H9 (cell line): ENCODE results near the gene RBM33. TPM values are rescaled to one million over a fixed set of nuclear protein-coding genes. Genes with fewer than 3 reads are reported as not detected.

Experiments
- DNase-seq: peaks from one replicate; pipeline ENCODE4 v3.0.0-alpha.2; 2017
- H2AFZ ChIP-seq: one replicate; pipeline ENCODE4 v1.6.1; 2013; ENCODE audit warnings: mild to moderate bottlenecking, low read length, control low read depth, moderate library complexity
- H2AK5ac ChIP-seq: 2 replicates; pipeline ENCODE4 v1.6.1; 2013; ENCODE audit warnings: low read length, control low read depth, mixed read lengths; ENCODE audit not compliant: insufficient read length
- H2BK120ac ChIP-seq: one replicate; pipeline ENCODE4 v1.6.1; 2013; ENCODE audit warnings: low read depth, mild to moderate bottlenecking, low read length, control low read depth, inconsistent platforms; ENCODE audit not compliant: poor library complexity, severe bottlenecking
- H2BK12ac ChIP-seq: 2 replicates; pipeline ENCODE4 v1.6.1; 2013; ENCODE audit warnings: low read length, control low read depth, mixed read lengths, low read depth; ENCODE audit not compliant: insufficient read length
- H2BK15ac ChIP-seq: 2 replicates; pipeline ENCODE4 v1.6.1; 2013; ENCODE audit warnings: low read depth, low read length, control low read depth
- H2BK20ac ChIP-seq: one replicate; pipeline ENCODE4 v1.6.1; 2013; ENCODE audit warnings: low read depth, mild to moderate bottlenecking, low read length, control low read depth, inconsistent platforms; ENCODE audit not compliant: poor library complexity, severe bottlenecking
- H2BK5ac ChIP-seq: 2 replicates; pipeline ENCODE4 v1.6.1; 2013; ENCODE audit warnings: low read length, control low read depth, mixed read lengths; ENCODE audit not compliant: insufficient read length
- H3K14ac ChIP-seq: 2 replicates; pipeline ENCODE4 v1.6.1; 2013; ENCODE audit warnings: low read length, control low read depth; ENCODE audit not compliant: insufficient read depth
- H3K18ac ChIP-seq: 2 replicates; pipeline ENCODE4 v1.6.1; 2013; ENCODE audit warnings: low read depth, mild to moderate bottlenecking, mixed read lengths, low read length, control low read depth; ENCODE audit not compliant: insufficient read length
- H3K23ac ChIP-seq: 2 replicates; pipeline ENCODE4 v1.6.1; 2013; ENCODE audit warnings: low read length, control low read depth, mixed read lengths, low read depth; ENCODE audit not compliant: insufficient read length
- H3K23me2 ChIP-seq: 2 replicates; pipeline ENCODE4 v1.6.1; 2013; ENCODE audit warnings: low read depth, mild to moderate bottlenecking, mixed read lengths, low read length, control low read depth; ENCODE audit not compliant: insufficient read length, poor library complexity, severe bottlenecking
- H3K27ac ChIP-seq: 2 replicates; pipeline ENCODE4 v1.5.1; 2013; ENCODE audit warnings: low read length, control low read depth, mixed read lengths, low read depth; ENCODE audit not compliant: insufficient read length
- H3K27me3 ChIP-seq: 2 replicates; pipeline ENCODE4 v1.6.1; 2013; ENCODE audit warnings: low read length, control low read depth, inconsistent platforms; ENCODE audit not compliant: insufficient read depth
- H3K4ac ChIP-seq: 2 replicates; pipeline ENCODE4 v1.6.1; 2013; ENCODE audit warnings: low read depth, mild to moderate bottlenecking, control low read depth, inconsistent platforms, low read length, moderate library complexity
- H3K4me1 ChIP-seq: 2 replicates; pipeline ENCODE4 v1.6.1; 2013; ENCODE audit warnings: low read length, control low read depth, inconsistent platforms; ENCODE audit not compliant: insufficient read depth
- H3K4me2 ChIP-seq: 2 replicates; pipeline ENCODE4 v1.6.1; 2013; ENCODE audit warnings: low read length, control low read depth, mixed read lengths; ENCODE audit not compliant: insufficient read length, insufficient read depth
- H3K56ac ChIP-seq: 2 replicates; pipeline ENCODE4 v1.6.1; 2013; ENCODE audit warnings: low read depth, mild to moderate bottlenecking, mixed read lengths, low read length, control low read depth; ENCODE audit not compliant: insufficient read length
- H3K79me1 ChIP-seq: 2 replicates; pipeline ENCODE4 v1.6.1; 2013; ENCODE audit warnings: low read depth, mild to moderate bottlenecking, moderate library complexity, low read length, control low read depth, inconsistent platforms; ENCODE audit not compliant: insufficient read depth, poor library complexity, severe bottlenecking
- H3K79me2 ChIP-seq: 2 replicates; pipeline ENCODE4 v1.6.1; 2013; ENCODE audit warnings: low read length, control low read depth, inconsistent platforms; ENCODE audit not compliant: insufficient read depth
- H3K9ac ChIP-seq: 2 replicates; pipeline ENCODE4 v1.6.1; 2013; ENCODE audit warnings: low read length, control low read depth, mixed read lengths; ENCODE audit not compliant: insufficient read length; ENCODE audit errors: extremely low read depth
- H3K9me3 ChIP-seq: one replicate; pipeline ENCODE4 v1.6.1; 2013; ENCODE audit warnings: low read depth, low read length, inconsistent platforms; ENCODE audit not compliant: control insufficient read depth
- H3T11ph ChIP-seq: one replicate; pipeline ENCODE4 v1.6.1; 2013; ENCODE audit warnings: mild to moderate bottlenecking, low read length, control low read depth, inconsistent platforms
- H4K20me1 ChIP-seq: one replicate; pipeline ENCODE4 v1.6.1; 2013; ENCODE audit not compliant: control insufficient read depth, insufficient read length, insufficient read depth
- H4K5ac ChIP-seq: 2 replicates; pipeline ENCODE4 v1.6.1; 2013; ENCODE audit warnings: low read depth, mild to moderate bottlenecking, mixed read lengths, low read length, control low read depth; ENCODE audit not compliant: insufficient read length
- H4K8ac ChIP-seq: replicated peaks from 2 replicates; pipeline ENCODE4 v1.6.1; 2013; ENCODE audit warnings: low read length, control low read depth, mixed read lengths, low read depth; ENCODE audit not compliant: insufficient read length
- H4K91ac ChIP-seq: 2 replicates; pipeline ENCODE4 v1.6.1; 2013; ENCODE audit warnings: low read depth, mild to moderate bottlenecking, moderate library complexity, mixed read lengths, low read length, control low read depth; ENCODE audit not compliant: insufficient read length
- H3K27ac Mint-ChIP-seq, 3 experiments: 2 replicates in 2 of 3; 3 replicates in 1 of 3; pipeline ENCODE4 v1.8.0; 2020 to 2021; ENCODE audit warnings: mixed read lengths in 3 of 3, mild to moderate bottlenecking in 1 of 3, moderate library complexity in 1 of 3
- H3K27me3 Mint-ChIP-seq: 2 replicates; pipeline ENCODE4 v1.8.0; 2021; ENCODE audit warnings: low read depth, mild to moderate bottlenecking, moderate library complexity, mixed read lengths
- H3K36me3 Mint-ChIP-seq, 3 experiments: 2 replicates in 2 of 3; 3 replicates in 1 of 3; pipeline ENCODE4 v1.8.0; 2020 to 2021; ENCODE audit warnings: low read depth in 3 of 3, mixed read lengths in 3 of 3; ENCODE audit not compliant: insufficient read depth in 1 of 3
- H3K4me1 Mint-ChIP-seq, 2 experiments: 2 replicates each; pipeline ENCODE4 v1.8.0; 2020; ENCODE audit warnings: mixed read lengths in 2 of 2
- H3K4me3 Mint-ChIP-seq, 2 experiments: 2 replicates in 1 of 2; 3 replicates in 1 of 2; pipeline ENCODE4 v1.8.0; 2020 to 2021; ENCODE audit warnings: mild to moderate bottlenecking in 2 of 2, mixed read lengths in 2 of 2, moderate library complexity in 1 of 2
- H3K9me3 Mint-ChIP-seq, 2 experiments: 2 replicates in 1 of 2; 3 replicates in 1 of 2; pipeline ENCODE4 v1.8.0; 2020; ENCODE audit warnings: mild to moderate bottlenecking in 2 of 2, mixed read lengths in 2 of 2, moderate library complexity in 1 of 2
- CTCF ChIP-seq: fragments of 200-600 bp; sonication (generic); conservative IDR thresholded peaks from 3 replicates; pipeline ENCODE4 v1.8.0; 2021; ENCODE audit warnings: antibody characterized with exemption, mild to moderate bottlenecking
- WGBS: extraction: QIAGEN DNeasy Blood & Tissue Kit; methylation state at CpG from one replicate; pipeline ENCODE4 v1.1.7; 2013; ENCODE audit warnings: missing lambda C conversion rate, low lambda C conversion rate, mixed read lengths; ENCODE audit not compliant: insufficient read length; ENCODE audit errors: extremely low coverage; 5-methylcytosine and 5-hydroxymethylcytosine counted together
- total RNA-seq: library from RNA; stranded (reverse); gene quantifications from 2 replicates; pipeline ENCODE4 v1.2.1, GENCODE V29; 2021

RBM33 gene
- total RNA-seq, 1 experiment from 2014 or later = 71.3 TPM

GRCh38 chr7:155727616-155728015 lies 83.2 kb downstream of the RBM33 start:
- Histone ChIP-seq H4K8ac (no peak overlapping the region), H2BK120ac (no peak overlapping the region), H4K91ac (no peak overlapping the region), H3K27ac (no peak overlapping the region), H2BK12ac (no peak overlapping the region), H2BK20ac (no peak overlapping the region), H3K9me3 (no peaks in the 10 kb centered on the region), H3K4me1 (no peaks in the 10 kb centered on the region), H3T11ph (no peak overlapping the region), H3K56ac (no peak overlapping the region), H2BK5ac (no peak overlapping the region), H3K18ac (no peak overlapping the region), H4K5ac (no peak overlapping the region), H3K27me3 (no peaks in the 10 kb centered on the region), H3K14ac (no peak overlapping the region), H3K9ac (no peak overlapping the region), H2BK15ac (no peak overlapping the region), H2AFZ (no peak overlapping the region), H3K4me2 (no peak overlapping the region), H3K23ac (no peak overlapping the region), H3K79me1 (peaks cover 4% of the 10 kb centered on the region), H2AK5ac (no peak overlapping the region), H3K4ac (no peak overlapping the region), H3K23me2 (no peaks in the 10 kb centered on the region), H4K20me1 (no peaks in the 10 kb centered on the region), H3K79me2 (no peaks in the 10 kb centered on the region)
- peaks cover 0 to 5% of the 10 kb centered on the region in 2 experiments; a peak in 2 of 4 replicates for H3K4me1 Mint-ChIP-seq
- no peak for TF ChIP-seq CTCF
- H3K27ac Mint-ChIP-seq = no peak overlapping the region
- peaks cover 1 to 12% (median 12%) of the 10 kb centered on the region in 3 experiments; a peak in 5 of 7 replicates for H3K36me3 Mint-ChIP-seq
- WGBS = no CpG with 5 or more reads among the region's 10 CpGs
- no peaks in the 10 kb centered on the region for H3K9me3 Mint-ChIP-seq
- no peak overlapping the region for H3K4me3 Mint-ChIP-seq
- no peak for DNase-seq
- no peaks in the 10 kb centered on the region for H3K27me3 Mint-ChIP-seq
